Mesodermal cell (in vitro differentiated cells): Measurements from ENCODE around the gene FGR.

Source experiments
- H3K27ac ChIP-seq: 2 replicates; pipeline ENCODE4 v1.7.0; 2013; ENCODE audit warnings: mild to moderate bottlenecking, low read depth, low read length, moderate library complexity; ENCODE audit not compliant: severe bottlenecking
- H3K36me3 ChIP-seq: 2 replicates; pipeline ENCODE4 v1.7.1; 2013; ENCODE audit warnings: mild to moderate bottlenecking, low read length, moderate library complexity; ENCODE audit not compliant: control insufficient read depth, insufficient read depth
- H3K4me1 ChIP-seq: one replicate; pipeline ENCODE4 v1.7.1; 2013; ENCODE audit warnings: mild to moderate bottlenecking, low read length; ENCODE audit not compliant: insufficient read depth, control insufficient read depth, poor library complexity, severe bottlenecking
- H3K4me3 ChIP-seq: 2 replicates; pipeline ENCODE4 v1.7.0; 2013; ENCODE audit warnings: low read length, control low read depth, mild to moderate bottlenecking; ENCODE audit not compliant: insufficient read depth, poor library complexity, severe bottlenecking; ENCODE audit errors: extremely low read depth
- H3K9me3 ChIP-seq: 2 replicates; pipeline ENCODE4 v1.7.1; 2013; ENCODE audit warnings: mild to moderate bottlenecking, low read length, moderate library complexity; ENCODE audit not compliant: control insufficient read depth
- WGBS, 2 experiments: methylation state at CpG; one replicate each; pipeline ENCODE4 v1.1.5; 2013; ENCODE audit warnings: missing lambda C conversion rate in 2 of 2; ENCODE audit not compliant: insufficient coverage in 2 of 2; 5-methylcytosine and 5-hydroxymethylcytosine counted together

FGR gene

GRCh38 chr1:27569088-27569460 is 65.9 kb downstream of the FGR start:
- 97 to 100% methylated on average over 2 of the region's 3 CpGs for WGBS, 2 experiments
- Histone ChIP-seq H3K4me1 (peaks cover 98% of the 10 kb centered on the region), H3K27ac (peak overlapping the region; percentile 71), H3K4me3 (no peak overlapping the region), H3K9me3 (no peaks in the 10 kb centered on the region), H3K36me3 (peaks cover 12% of the 10 kb centered on the region)

- H3K4me1 ChIP-seq, result peaks cover 98% of the 10 kb centered on the region
- peaks cover 12% of the 10 kb centered on the region for H3K36me3 ChIP-seq
- H3K27ac ChIP-seq, result peak overlapping the region; percentile 46
- H3K4me3 ChIP-seq, result no peak overlapping the region
- WGBS, 2 experiments, result 8% methylated on average over 38 to 41 of the region's 65 CpGs
- H3K9me3 ChIP-seq, result no peaks in the 10 kb centered on the region
Observed at GRCh38 chr1:27568300-27569087, 66.5 kb downstream of the FGR start.

GRCh38 chr1:27567971-27568299 is 67.0 kb downstream of the FGR start:
- 89 to 93% methylated on average over 8 of the region's 8 CpGs for WGBS, 2 experiments
- peaks cover 12% of the 10 kb centered on the region for H3K36me3 ChIP-seq
- no peak overlapping the region for H3K4me3 ChIP-seq
- peaks cover 96% of the 10 kb centered on the region for H3K4me1 ChIP-seq
- peak overlapping the region; percentile 46 for H3K27ac ChIP-seq
- H3K9me3 ChIP-seq, result no peaks in the 10 kb centered on the region

GRCh38 chr1:27567146-27567526 is 67.8 kb downstream of the FGR start:
- H3K36me3 ChIP-seq, result peaks cover 12% of the 10 kb centered on the region
- H3K9me3 ChIP-seq, result no peaks in the 10 kb centered on the region
- peak overlapping the region; percentile 69 for H3K27ac ChIP-seq
- H3K4me3 ChIP-seq, result no peak overlapping the region
- WGBS, 2 experiments, result 56 to 69% methylated on average over 15 of the region's 15 CpGs
- H3K4me1 ChIP-seq, result peaks cover 96% of the 10 kb centered on the region

GRCh38 chr1:27566462-27567145 is 68.4 kb downstream of the FGR start:
- peaks cover 96% of the 10 kb centered on the region for H3K4me1 ChIP-seq
- no peaks in the 10 kb centered on the region for H3K9me3 ChIP-seq
- peak overlapping the region; percentile 69 for H3K27ac ChIP-seq
- WGBS, 2 experiments, result 59 to 67% methylated on average over 9 to 13 of the region's 13 CpGs
- no peak overlapping the region for H3K4me3 ChIP-seq
- peaks cover 12% of the 10 kb centered on the region for H3K36me3 ChIP-seq

GRCh38 chr1:27564710-27565649 is 70.0 kb downstream of the FGR start:
- H3K36me3 ChIP-seq, result peaks cover 12% of the 10 kb centered on the region
- H3K9me3 ChIP-seq, result no peaks in the 10 kb centered on the region
- peaks cover 97% of the 10 kb centered on the region for H3K4me1 ChIP-seq
- H3K4me3 ChIP-seq, result no peak overlapping the region
- WGBS, 2 experiments, result 87 to 92% methylated on average over 21 to 23 of the region's 26 CpGs
- peak overlapping the region; percentile 57 for H3K27ac ChIP-seq

- Histone ChIP-seq H3K4me1 (peaks cover 92% of the 10 kb centered on the region), H3K4me3 (no peak overlapping the region), H3K27ac (peak overlapping the region; percentile 57), H3K36me3 (peaks cover 17% of the 10 kb centered on the region), H3K9me3 (no peaks in the 10 kb centered on the region)
- 81 to 82% methylated on average over 5 of the region's 10 CpGs for WGBS, 2 experiments
Observed at GRCh38 chr1:27563591-27564471, 71.2 kb downstream of the FGR start.

- H3K4me3 ChIP-seq, result no peak overlapping the region
- H3K27ac ChIP-seq, result peak overlapping the region; percentile 57
- peaks cover 90% of the 10 kb centered on the region for H3K4me1 ChIP-seq
- 87 to 89% methylated on average over 3 to 4 of the region's 4 CpGs for WGBS, 2 experiments
- H3K36me3 ChIP-seq, result peaks cover 23% of the 10 kb centered on the region
- H3K9me3 ChIP-seq, result no peaks in the 10 kb centered on the region
Observed at GRCh38 chr1:27563341-27563590, 71.7 kb downstream of the FGR start.

GRCh38 chr1:27562534-27563340 is 72.2 kb downstream of the FGR start:
- Histone ChIP-seq H3K4me3 (no peak overlapping the region), H3K36me3 (peaks cover 28% of the 10 kb centered on the region), H3K9me3 (no peaks in the 10 kb centered on the region), H3K4me1 (peaks cover 90% of the 10 kb centered on the region), H3K27ac (peak overlapping the region; percentile 81)
- 77 to 81% methylated on average over 7 to 13 of the region's 18 CpGs for WGBS, 2 experiments
